Memory B cell (primary cell): ENCODE results near the gene HVCN1.

ENCODE experiments used
- ATAC-seq: fragments of 150-1000 bp; cut with Tn5 transposase; 2 replicates; pipeline ENCODE4 v1.10.0; 2021; ENCODE audit warnings: low read depth, mild to moderate bottlenecking, moderate library complexity
- DNase-seq, 2 donors: peaks; one replicate each; pipeline ENCODE4 v3.0.0; 2022; ENCODE audit warnings: low spot score in 2 of 2
- H3K27ac Mint-ChIP-seq: one replicate; pipeline ENCODE4 v1.8.0; 2022; ENCODE audit warnings: mild to moderate bottlenecking, moderate library complexity, mixed read lengths
- H3K27me3 Mint-ChIP-seq: one replicate; pipeline ENCODE4 v1.8.0; 2022; ENCODE audit warnings: mixed read lengths
- H3K36me3 Mint-ChIP-seq: one replicate; pipeline ENCODE4 v1.8.0; 2022; ENCODE audit warnings: mild to moderate bottlenecking, mixed read lengths
- H3K4me1 Mint-ChIP-seq: one replicate; pipeline ENCODE4 v1.8.0; 2022; ENCODE audit warnings: mixed read lengths
- H3K4me3 Mint-ChIP-seq: one replicate; pipeline ENCODE4 v1.8.0; 2022; ENCODE audit warnings: mild to moderate bottlenecking, moderate library complexity, mixed read lengths
- H3K9me3 Mint-ChIP-seq: one replicate; pipeline ENCODE4 v1.8.0; 2022; ENCODE audit warnings: mixed read lengths

HVCN1 gene

DNA sequence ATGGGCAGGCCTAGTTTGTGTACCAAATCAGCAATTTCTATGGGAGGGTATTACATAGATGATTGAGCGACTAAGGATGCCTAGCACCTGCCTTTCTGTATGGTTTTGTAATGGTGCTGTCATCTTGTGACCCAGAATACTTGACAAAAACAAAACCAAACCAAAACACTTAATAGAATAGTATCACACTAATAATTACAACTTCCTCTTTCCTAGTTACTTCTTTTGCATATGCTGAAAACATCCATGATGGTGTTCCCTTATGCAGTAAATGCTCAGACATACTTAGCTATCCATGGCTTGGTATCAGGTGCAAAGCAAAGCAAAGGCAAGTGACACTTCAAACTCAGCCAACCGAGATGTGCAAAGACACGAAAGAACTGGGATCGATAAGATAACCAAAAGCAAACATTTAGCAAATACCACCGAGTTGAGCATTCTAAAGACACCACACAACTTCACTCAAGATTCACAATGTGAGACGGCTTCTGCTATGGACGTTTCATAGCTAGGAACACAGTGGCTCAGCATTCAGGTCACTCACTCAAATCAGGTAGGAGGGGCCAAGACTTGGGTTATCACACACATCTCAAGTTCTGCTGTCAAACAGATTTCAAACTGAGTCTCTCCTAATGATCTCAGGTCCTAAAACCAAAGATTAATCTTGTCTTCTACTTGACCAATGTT, 29.4 kb upstream of the HVCN1 start:
- Mint-ChIP-seq H3K9me3 (no peaks in the 10 kb centered on the region), H3K4me3 (peak overlapping the region; percentile 66), H3K4me1 (peaks cover 18% of the 10 kb centered on the region), H3K27ac (peak overlapping the region; percentile 98), H3K27me3 (no peaks in the 10 kb centered on the region), H3K36me3 (peaks cover 29% of the 10 kb centered on the region)
- DNase-seq (peak in 1 of 2 donors; percentile 21), ATAC-seq (peak; percentile 91)

DNA sequence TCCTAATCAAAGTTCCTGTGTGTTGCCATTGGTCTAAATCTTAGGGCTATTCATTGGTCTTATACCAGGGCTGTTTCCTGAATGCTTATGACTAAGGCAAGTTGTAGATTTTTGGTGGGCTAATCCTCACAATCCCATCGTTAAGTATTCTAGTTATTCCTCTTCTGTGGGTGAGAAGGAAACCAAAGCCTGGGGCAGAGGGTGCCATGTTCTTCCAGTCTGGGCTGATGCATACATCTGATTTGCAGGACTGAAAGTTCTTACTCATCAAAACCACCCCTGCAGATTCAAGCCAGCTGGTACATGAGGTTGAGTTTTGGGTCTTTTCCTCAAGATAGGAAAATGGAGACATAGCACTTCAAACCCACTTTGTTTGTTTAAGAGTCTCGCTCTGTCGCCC, 28.1 kb upstream of the HVCN1 start:
- Mint-ChIP-seq H3K4me3 (no peak overlapping the region), H3K27me3 (no peaks in the 10 kb centered on the region), H3K36me3 (peaks cover 23% of the 10 kb centered on the region), H3K9me3 (no peaks in the 10 kb centered on the region), H3K27ac (peak overlapping the region; percentile 98), H3K4me1 (peaks cover 20% of the 10 kb centered on the region)
- no peak for ATAC-seq
- DNase-seq = no peak

DNA sequence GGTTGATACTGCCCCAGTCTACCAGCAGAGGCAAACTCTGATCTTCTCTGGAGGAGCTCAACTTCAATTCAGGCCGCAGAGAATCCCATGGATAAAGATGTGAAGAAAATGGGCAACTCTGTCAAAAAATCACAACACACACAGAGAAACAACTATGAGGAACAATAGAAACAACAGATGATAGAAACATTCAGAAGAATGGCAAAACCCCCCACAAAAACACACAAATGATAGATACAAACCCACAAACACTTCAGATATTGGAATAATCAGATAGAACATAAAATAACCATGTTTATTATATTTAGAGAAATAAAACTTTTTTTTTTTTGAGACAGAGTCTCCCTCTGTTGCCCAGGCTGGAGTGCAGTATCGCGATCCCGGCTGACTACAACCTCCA, 20.0 kb upstream of the HVCN1 start:
- Mint-ChIP-seq H3K4me1 (peaks cover 11% of the 10 kb centered on the region), H3K4me3 (no peak overlapping the region), H3K9me3 (no peaks in the 10 kb centered on the region), H3K27me3 (no peaks in the 10 kb centered on the region), H3K36me3 (peaks cover 4% of the 10 kb centered on the region), H3K27ac (no peak overlapping the region)
- ATAC-seq (no peak), DNase-seq (no peak)

DNA sequence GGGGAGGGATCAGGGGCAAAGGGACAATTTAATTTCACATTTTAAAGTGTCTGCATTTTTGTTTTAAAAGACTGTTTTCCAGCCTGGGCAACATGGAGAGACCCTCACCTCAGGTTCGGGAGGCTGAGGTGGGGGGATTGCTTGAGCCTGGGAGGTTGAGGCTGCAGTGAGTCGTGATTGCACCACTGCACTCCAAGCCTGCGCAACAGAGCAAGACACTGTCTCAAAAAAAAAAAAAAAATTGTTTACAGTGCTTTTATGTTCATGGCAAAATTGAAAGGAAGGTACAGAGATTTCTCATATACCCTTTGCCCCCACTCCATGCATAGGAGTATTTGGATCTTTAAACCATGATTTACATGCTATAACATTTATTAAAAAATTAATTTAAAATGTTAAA, 16.4 kb upstream of the HVCN1 start:
- DNase-seq (no peak), ATAC-seq (no peak)
- H3K27me3 Mint-ChIP-seq = no peaks in the 10 kb centered on the region
- no peak overlapping the region for H3K4me3 Mint-ChIP-seq
- no peaks in the 10 kb centered on the region for H3K9me3 Mint-ChIP-seq
- peaks cover 4% of the 10 kb centered on the region for H3K36me3 Mint-ChIP-seq
- H3K4me1 Mint-ChIP-seq = peaks cover 9% of the 10 kb centered on the region
- no peak overlapping the region for H3K27ac Mint-ChIP-seq

DNA sequence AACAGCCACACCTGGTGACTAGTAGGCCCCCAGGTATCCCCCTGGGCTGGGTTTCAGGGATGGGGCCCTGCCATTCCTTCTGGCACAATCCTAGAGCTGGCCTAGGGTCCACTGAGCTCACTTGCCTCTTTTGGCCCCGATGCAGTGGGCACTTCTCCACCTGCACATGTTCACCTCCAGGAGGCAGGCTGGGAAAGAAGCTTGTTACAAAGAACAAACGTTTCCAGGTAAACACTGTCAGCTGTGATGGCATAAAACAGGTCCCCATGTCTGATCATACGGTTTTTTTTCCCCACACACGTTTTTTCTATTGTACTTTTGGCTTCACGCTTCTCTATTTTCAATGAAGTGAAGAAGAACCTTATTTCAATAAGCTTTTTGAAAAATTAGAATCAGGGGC, 15.8 kb upstream of the HVCN1 start:
- Mint-ChIP-seq H3K27ac (no peak overlapping the region), H3K4me3 (no peak overlapping the region), H3K27me3 (no peaks in the 10 kb centered on the region), H3K36me3 (peaks cover 2% of the 10 kb centered on the region), H3K4me1 (peaks cover 9% of the 10 kb centered on the region), H3K9me3 (no peaks in the 10 kb centered on the region)
- DNase-seq = no peak
- peak; percentile 48 for ATAC-seq

DNA sequence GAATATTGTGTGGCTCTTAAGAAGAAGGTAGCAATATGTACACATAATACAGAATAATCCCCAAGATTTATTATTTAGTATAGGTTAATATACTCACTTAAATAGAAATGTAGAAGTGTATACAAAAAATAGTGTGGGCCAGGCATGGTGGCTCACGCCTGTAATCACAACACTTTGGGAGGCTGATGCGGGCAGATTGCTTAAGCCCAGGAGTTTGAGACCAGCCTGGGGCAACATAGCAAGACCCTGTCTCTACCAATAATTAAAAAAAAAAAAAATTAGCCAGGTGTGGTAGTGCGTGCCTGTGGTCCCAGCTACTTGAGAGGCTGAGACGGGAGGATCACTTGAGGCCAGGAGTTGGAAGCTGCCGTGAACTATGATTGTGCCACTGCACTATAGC, 15.3 kb upstream of the HVCN1 start:
- no peak overlapping the region for H3K27ac Mint-ChIP-seq
- H3K4me3 Mint-ChIP-seq = no peak overlapping the region
- no peaks in the 10 kb centered on the region for H3K27me3 Mint-ChIP-seq
- DNase-seq (no peak), ATAC-seq (no peak)
- H3K4me1 Mint-ChIP-seq = peaks cover 11% of the 10 kb centered on the region
- H3K36me3 Mint-ChIP-seq = peaks cover 2% of the 10 kb centered on the region
- H3K9me3 Mint-ChIP-seq = no peaks in the 10 kb centered on the region

DNA sequence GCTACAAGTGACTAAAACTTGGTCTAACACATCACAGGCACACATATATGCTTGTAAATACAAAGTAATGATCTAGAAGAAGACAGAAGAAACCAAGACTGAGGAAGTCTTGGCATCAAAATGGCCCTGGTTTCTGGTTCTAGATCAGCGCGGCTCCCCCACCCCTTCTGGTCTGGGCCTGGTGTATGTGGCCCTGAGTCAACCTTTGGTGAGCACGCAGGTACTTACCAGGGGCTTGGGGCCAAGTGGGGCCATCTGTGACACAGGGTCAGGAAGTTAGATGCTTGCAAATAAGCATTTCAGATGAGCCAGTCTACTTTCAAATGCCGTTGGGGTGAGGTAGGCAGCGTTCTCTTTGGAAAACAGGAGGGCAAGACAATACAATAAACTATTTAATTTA, 13.2 kb upstream of the HVCN1 start:
- Mint-ChIP-seq H3K4me3 (no peak overlapping the region), H3K36me3 (no peaks in the 10 kb centered on the region), H3K4me1 (peaks cover 22% of the 10 kb centered on the region), H3K27ac (no peak overlapping the region), H3K9me3 (no peaks in the 10 kb centered on the region), H3K27me3 (no peaks in the 10 kb centered on the region)
- DNase-seq (no peak), ATAC-seq (no peak)

DNA sequence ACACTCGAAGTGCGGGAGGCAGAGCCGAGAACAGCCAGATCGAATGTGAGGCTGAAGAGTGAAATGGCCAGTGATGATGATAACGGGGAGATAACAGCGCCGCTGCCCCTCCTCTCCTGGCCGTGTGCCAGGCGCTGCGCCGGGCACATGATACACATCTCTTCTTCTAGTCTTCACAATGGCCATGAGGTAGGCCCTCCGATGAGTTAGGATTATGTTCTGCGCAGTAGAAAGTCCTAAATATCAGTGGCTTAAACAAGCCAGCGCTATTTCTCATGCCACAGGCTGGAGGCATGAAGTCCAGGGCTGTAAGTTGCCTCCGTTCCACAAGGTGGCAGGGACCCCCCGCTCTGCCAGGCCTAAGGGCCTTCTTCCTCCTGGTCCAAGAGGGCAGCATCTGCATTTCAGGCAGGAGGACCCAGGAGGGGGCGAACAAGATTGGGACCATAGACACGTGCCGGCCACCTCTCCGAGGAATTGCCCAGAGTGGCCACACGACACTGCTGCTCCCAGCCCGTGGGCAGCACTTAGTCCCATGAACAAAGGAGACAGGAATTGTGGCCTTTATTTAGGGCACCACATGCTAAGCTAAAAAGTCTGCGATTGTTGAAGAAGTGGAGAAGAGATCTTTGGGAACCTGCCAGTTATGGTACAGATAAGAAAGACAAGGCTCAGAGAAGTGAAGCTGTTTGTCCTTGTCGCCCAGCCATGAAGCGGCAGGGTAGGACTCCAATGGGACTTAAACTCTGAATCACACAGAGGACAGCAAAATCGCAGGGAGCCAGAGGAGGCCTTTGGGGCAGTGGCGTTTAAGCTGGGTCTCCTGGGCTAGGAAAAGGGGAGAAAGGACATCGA, 10.9 kb upstream of the HVCN1 start:
- no peak overlapping the region for H3K27ac Mint-ChIP-seq
- ATAC-seq (no peak), DNase-seq (no peak)
- H3K4me1 Mint-ChIP-seq = peaks cover 29% of the 10 kb centered on the region
- peaks cover 2% of the 10 kb centered on the region for H3K9me3 Mint-ChIP-seq
- no peaks in the 10 kb centered on the region for H3K36me3 Mint-ChIP-seq
- no peaks in the 10 kb centered on the region for H3K27me3 Mint-ChIP-seq
- H3K4me3 Mint-ChIP-seq = no peak overlapping the region

DNA sequence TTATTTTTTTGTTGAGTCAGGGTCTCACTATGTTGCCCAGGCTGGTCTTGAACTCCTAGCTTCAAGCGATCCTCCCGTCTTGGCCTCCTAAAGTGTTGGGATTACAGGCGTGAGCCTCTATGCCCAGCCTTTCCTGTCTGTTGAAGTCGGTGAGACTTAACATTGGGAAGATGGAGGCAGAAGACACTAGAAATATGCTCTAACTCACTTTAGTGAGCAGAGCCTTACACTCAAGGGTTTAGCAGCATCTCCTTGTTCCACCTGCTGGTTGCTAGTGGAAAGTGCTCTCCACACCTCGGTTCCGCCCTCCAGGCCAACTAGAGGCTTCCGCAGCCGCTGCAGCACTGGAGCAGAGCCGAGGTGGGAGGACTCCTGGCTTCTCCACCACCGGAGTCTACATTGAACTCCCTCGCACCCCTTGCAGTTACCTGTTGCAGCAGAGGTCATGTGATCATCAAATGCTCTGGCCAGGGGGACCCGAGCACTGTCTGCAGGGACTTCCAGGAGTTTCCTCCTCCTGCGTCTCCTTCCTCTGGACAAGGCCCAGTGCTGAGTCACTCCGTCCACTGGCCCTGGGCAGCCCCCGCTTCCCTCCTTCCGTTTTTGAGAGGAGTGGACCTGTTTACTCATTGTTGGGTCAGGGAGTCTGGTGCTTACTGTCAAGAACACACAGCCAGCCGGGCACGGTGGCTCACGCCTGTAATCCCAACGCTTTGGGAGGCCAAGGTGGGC, 9.4 kb upstream of the HVCN1 start:
- ATAC-seq (peak; percentile 100), DNase-seq (peak; percentile 69 to 81)
- Mint-ChIP-seq H3K4me3 (peak overlapping the region; percentile 61), H3K36me3 (no peaks in the 10 kb centered on the region), H3K4me1 (peaks cover 41% of the 10 kb centered on the region), H3K27ac (peak overlapping the region; percentile 85), H3K27me3 (no peaks in the 10 kb centered on the region), H3K9me3 (peaks cover 2% of the 10 kb centered on the region)

DNA sequence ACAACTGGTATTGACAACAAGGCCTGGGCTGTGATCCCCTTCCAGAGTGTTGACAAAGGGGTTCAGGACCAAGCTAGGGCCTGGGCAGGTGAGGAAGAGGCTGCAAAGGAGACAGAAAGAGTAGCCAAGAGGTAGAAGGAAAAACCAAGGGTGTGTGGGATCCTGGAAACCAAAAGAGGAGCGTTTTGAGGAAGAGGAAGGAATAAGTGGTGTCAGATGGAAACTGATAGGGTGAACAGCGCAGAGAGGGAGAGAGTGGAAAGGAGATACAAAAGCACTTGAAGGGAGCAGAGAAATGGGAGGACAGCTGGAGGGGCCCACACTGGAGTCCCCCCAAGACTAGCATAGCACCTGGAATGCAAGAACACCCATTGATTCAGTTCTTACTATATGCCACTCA, 8.3 kb upstream of the HVCN1 start:
- peak overlapping the region; percentile 85 for H3K27ac Mint-ChIP-seq
- peak overlapping the region; percentile 21 for H3K4me3 Mint-ChIP-seq
- ATAC-seq = no peak

DNA sequence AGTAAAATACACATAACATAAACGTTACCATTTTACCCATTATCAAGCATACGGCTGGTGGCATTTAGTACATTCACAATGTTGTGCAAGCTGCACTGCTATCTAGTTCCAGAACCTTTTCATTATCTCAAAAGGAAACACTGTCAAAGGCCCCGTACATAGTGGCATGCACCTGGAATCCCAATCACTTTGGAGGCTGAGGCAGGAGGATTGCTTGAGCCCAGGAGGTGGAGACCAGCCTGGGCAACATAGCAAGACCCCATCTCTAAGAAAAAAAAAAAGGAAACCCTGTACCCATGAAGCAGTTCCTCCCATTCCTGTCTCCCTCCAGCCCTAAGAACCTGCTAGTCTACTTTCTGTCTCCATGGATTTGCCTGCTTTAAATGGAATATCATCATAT, 7.4 kb upstream of the HVCN1 start:
- no peak for ATAC-seq
- no peaks in the 10 kb centered on the region for H3K36me3 Mint-ChIP-seq
- no peaks in the 10 kb centered on the region for H3K27me3 Mint-ChIP-seq
- H3K27ac Mint-ChIP-seq = peak overlapping the region; percentile 85
- no peak for DNase-seq
- no peak overlapping the region for H3K4me3 Mint-ChIP-seq
- H3K4me1 Mint-ChIP-seq = peaks cover 47% of the 10 kb centered on the region
- peaks cover 2% of the 10 kb centered on the region for H3K9me3 Mint-ChIP-seq

More for the DNA sequence above, 8.3 kb upstream of the HVCN1 start:
- peaks cover 2% of the 10 kb centered on the region for H3K9me3 Mint-ChIP-seq
- H3K4me1 Mint-ChIP-seq = peaks cover 41% of the 10 kb centered on the region
- H3K27me3 Mint-ChIP-seq = no peaks in the 10 kb centered on the region
- DNase-seq = no peak
- H3K36me3 Mint-ChIP-seq = no peaks in the 10 kb centered on the region

DNA sequence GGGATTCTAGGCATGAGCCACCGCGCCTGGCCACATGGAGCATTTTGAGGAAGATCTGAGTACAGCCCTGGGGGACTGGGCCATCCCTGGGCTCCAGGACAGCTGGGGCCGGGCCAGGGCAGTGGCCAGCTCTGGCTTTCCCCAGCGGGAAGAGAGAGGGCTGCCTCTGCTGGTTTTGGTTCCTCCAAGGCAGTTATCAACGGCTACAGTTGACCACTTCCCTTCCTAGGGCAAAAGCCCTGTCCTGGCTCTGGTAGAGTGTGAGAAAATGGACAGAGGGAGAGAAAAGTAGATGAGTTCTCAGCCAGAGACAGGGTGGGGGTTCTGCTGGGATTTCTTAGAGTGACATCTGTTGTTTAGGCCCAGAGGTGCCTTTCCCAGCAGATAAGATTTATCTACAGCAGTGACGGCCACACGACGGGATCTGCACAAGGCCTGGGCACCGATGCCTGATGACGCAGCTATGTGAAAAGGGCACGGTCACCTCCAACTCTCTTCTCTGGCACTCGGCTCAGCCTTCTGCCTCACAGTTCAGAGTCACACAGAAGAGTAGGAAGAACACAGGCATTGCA, 5.5 kb upstream of the HVCN1 start:
- peak overlapping the region; percentile 84 for H3K27ac Mint-ChIP-seq

DNA sequence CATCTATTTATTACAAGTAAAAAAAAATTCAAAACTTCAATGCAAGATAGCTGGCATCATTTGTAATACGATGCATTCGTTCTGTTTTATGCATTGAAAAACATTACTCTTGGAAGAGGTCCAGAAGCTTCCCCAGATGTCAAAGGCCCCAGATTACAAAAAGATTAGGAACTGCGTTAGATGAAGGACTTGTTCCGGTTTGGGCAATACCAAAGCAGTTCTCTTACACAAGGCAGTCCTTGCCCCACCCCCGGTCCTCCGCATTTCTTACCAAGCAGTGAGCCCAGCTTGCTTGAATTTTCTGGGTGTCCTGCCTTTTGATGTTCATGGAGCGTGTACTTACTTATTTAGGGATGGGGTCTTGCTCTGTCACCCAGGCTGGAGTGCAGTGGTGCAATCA, 4.8 kb upstream of the HVCN1 start:
- Mint-ChIP-seq H3K27me3 (no peaks in the 10 kb centered on the region), H3K4me1 (peaks cover 59% of the 10 kb centered on the region), H3K36me3 (peaks cover 3% of the 10 kb centered on the region), H3K9me3 (peaks cover 2% of the 10 kb centered on the region), H3K4me3 (no peak overlapping the region), H3K27ac (peak overlapping the region; percentile 84)
- ATAC-seq (no peak), DNase-seq (no peak)

More for the DNA sequence above, 5.5 kb upstream of the HVCN1 start:
- DNase-seq = no peak
- H3K27me3 Mint-ChIP-seq = no peaks in the 10 kb centered on the region
- no peak for ATAC-seq
- peaks cover 2% of the 10 kb centered on the region for H3K9me3 Mint-ChIP-seq
- H3K4me1 Mint-ChIP-seq = peaks cover 59% of the 10 kb centered on the region
- H3K4me3 Mint-ChIP-seq = no peak overlapping the region
- H3K36me3 Mint-ChIP-seq = peaks cover 1% of the 10 kb centered on the region

DNA sequence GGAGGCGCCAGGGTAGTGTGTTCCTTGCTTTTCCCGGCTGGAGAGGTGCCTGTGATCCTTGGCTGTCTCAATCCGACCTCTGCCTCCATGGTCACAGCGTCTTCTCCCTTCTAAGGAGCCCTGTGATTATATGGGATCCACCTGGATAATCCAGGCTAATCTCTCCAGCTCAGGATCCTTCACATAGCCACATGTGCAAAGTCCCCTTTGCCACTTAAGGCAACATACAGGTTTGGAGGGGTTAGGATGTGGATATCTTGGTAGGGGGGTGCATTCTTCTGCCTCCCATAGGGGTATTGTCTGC, 1.2 kb upstream of the HVCN1 start:
- Mint-ChIP-seq H3K4me3 (peak overlapping the region; percentile 97), H3K27me3 (no peaks in the 10 kb centered on the region), H3K36me3 (peaks cover 30% of the 10 kb centered on the region), H3K27ac (peak overlapping the region; percentile 94), H3K4me1 (peaks cover 55% of the 10 kb centered on the region), H3K9me3 (no peaks in the 10 kb centered on the region)
- ATAC-seq (no peak), DNase-seq (no peak)
